ENCODE measurements around the gene ENAH. TPM values are rescaled to one million over a fixed set of nuclear protein-coding genes. Genes with fewer than 3 reads are reported as not detected.

Gene ENAH
- polyA plus RNA-seq, 2 donors: 6.7 to 6.9 TPM

DNA sequence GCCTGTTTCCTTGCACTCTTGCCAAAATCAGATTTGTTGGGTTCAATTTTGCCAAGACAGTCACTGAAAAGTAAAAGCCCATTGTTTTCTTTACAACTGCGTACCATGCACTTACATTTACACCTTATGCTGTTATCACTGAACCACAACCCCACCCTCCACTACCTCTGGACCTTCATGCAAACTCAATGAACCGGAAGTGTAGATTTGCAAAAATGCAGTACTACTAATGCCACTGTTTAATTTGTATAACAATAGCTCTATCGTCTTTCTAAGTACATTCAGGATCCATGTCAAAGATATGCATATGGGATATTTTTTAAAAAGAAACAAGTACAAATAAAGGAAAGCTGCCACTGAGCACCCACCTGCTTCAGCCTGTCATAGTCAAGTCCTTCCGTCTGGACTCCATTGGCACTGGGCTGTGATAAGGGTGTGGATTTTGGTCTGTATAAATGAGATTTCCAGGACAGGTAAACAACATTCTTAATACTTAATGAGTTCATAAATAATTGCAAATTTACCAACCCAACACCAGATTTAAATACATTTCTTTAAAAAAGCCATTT is 152.2 kb downstream of the ENAH start:
- H3K27ac ChIP-seq (ENCODE audit: low read depth in 2 of 2, low read length in 1 of 2): no peak overlapping the region
- H3K4me3 ChIP-seq (ENCODE audit: low read depth in 1 of 2, low read length in 2 of 2): no peak overlapping the region
- WGBS, 2 donors: 79 to 85% methylated on average over 4 of the region's 4 CpGs
- no peaks in the 10 kb centered on the region for H3K9me3 ChIP-seq (ENCODE audit: control insufficient read depth in 2 of 2, insufficient read depth in 1 of 2, low read depth in 1 of 2, low read length in 1 of 2)
- no peaks in the 10 kb centered on the region for H3K4me1 ChIP-seq (ENCODE audit: control insufficient read depth in 2 of 2, insufficient read depth in 2 of 2, low read length in 1 of 2)
- no peaks in the 10 kb centered on the region for H3K36me3 ChIP-seq (ENCODE audit: control insufficient read depth in 2 of 2, insufficient read depth in 2 of 2, low read length in 1 of 2)
- H3K27me3 ChIP-seq (ENCODE audit: control insufficient read depth in 1 of 2, insufficient read depth in 2 of 2, low read length in 2 of 2): no peaks in the 10 kb centered on the region

DNA sequence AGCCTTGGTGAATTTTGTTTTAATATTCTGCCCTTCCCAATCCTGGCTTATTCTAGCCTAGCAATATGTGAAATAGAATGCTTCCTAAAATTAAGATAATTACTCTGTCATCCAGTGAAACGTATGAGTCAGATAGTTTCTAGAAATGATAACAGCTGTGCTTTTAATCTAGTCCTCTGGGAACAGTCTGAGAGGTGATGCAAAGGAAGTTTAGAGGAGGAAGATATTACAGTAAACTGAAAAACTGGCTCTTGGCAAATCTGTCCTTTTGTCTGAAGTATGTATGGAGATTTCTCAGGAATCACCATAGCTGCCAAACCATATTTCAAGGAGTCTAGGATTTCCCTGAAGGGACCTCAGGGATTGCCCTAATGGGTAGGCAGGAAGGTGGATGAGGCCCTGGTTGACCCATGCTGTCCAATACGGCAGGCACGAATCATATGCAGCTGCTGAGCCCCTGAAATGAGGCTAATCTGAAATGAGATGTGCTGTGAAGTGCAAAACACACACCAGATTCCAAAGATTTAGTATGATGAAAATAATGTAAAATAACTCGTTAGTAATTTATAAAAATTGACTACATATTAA is 154.3 kb downstream of the ENAH start:
- Histone ChIP-seq H3K27ac (ENCODE audit: low read depth in 2 of 2, low read length in 1 of 2) (no peak overlapping the region), H3K4me1 (ENCODE audit: control insufficient read depth in 2 of 2, insufficient read depth in 2 of 2, low read length in 1 of 2) (no peaks in the 10 kb centered on the region), H3K36me3 (ENCODE audit: control insufficient read depth in 2 of 2, insufficient read depth in 2 of 2, low read length in 1 of 2) (no peaks in the 10 kb centered on the region), H3K9me3 (ENCODE audit: control insufficient read depth in 2 of 2, insufficient read depth in 1 of 2, low read depth in 1 of 2, low read length in 1 of 2) (no peaks in the 10 kb centered on the region), H3K4me3 (ENCODE audit: low read depth in 1 of 2, low read length in 2 of 2) (no peak overlapping the region), H3K27me3 (ENCODE audit: control insufficient read depth in 1 of 2, insufficient read depth in 2 of 2, low read length in 2 of 2) (no peaks in the 10 kb centered on the region)
- 67 to 78% methylated on average over 4 of the region's 4 CpGs for WGBS, 2 donors

DNA sequence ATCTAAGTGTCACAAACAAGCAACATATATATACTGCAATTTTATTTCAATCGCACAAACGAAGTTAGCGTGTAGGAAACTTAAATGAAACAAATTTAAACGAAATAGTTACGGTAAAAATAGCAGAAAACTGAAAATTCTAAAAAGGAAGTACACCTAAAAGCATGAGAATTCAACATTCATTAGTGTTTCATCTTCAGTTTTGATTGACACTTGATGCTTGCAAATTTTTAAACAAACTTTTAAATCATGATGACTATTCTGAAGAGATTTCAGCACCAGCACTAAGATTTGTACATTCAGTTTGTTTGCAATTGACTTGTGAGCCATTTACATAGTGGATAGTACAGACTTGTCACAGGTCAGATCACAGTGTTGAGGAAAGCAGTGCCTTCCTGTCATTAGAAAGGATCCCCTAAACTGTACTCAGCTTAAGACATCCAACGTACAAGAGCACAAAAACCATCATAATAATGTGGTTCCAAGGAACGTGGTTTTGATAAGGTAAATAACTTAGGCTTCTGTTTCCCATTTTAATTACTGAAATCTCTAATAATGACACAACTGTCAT is 158.0 kb downstream of the ENAH start:
- no peaks in the 10 kb centered on the region for H3K36me3 ChIP-seq (ENCODE audit: control insufficient read depth in 2 of 2, insufficient read depth in 2 of 2, low read length in 1 of 2)
- H3K4me1 ChIP-seq (ENCODE audit: control insufficient read depth in 2 of 2, insufficient read depth in 2 of 2, low read length in 1 of 2): no peaks in the 10 kb centered on the region
- no peak overlapping the region for H3K4me3 ChIP-seq (ENCODE audit: low read depth in 1 of 2, low read length in 2 of 2)
- no peak overlapping the region for H3K27ac ChIP-seq (ENCODE audit: low read depth in 2 of 2, low read length in 1 of 2)
- H3K27me3 ChIP-seq (ENCODE audit: control insufficient read depth in 1 of 2, insufficient read depth in 2 of 2, low read length in 2 of 2): no peaks in the 10 kb centered on the region
- 71 to 73% methylated on average over 7 of the region's 7 CpGs for WGBS, 2 donors
- no peaks in the 10 kb centered on the region for H3K9me3 ChIP-seq (ENCODE audit: control insufficient read depth in 2 of 2, insufficient read depth in 1 of 2, low read depth in 1 of 2, low read length in 1 of 2)

DNA sequence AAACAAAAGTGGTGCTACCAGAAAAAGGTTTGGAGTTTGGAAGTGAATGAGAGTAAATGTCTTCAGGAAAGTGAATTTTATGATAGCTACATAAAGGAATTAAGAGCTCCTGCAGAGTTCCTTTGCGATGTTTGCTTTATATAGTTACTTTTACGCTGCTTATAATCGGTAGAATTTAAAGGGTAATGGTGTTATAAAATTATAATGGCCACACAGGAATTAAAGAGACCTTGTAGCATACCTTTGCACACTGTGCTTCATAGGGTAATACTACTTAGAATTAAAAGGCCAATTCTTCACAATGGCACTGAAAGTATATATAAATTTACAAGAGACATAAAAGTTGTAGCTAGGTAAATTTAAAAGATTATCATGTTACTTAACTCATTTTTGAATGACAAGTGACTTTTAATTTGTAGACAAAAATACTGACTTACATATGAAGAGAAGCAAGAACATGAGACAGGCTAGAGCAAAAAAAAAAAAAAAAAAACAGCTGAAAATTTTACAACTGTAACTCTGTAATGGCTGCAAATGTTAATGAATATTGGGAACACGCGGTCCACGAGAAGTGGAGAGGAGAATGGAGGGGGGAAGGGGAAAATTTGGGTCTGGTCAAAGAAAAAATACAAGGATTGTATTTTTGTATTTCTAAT is 159.2 kb downstream of the ENAH start:
- no peak overlapping the region for H3K4me3 ChIP-seq (ENCODE audit: low read depth in 1 of 2, low read length in 2 of 2)
- H3K27ac ChIP-seq (ENCODE audit: low read depth in 2 of 2, low read length in 1 of 2): no peak overlapping the region
- no peaks in the 10 kb centered on the region for H3K36me3 ChIP-seq (ENCODE audit: control insufficient read depth in 2 of 2, insufficient read depth in 2 of 2, low read length in 1 of 2)
- no peaks in the 10 kb centered on the region for H3K27me3 ChIP-seq (ENCODE audit: control insufficient read depth in 1 of 2, insufficient read depth in 2 of 2, low read length in 2 of 2)
- H3K9me3 ChIP-seq (ENCODE audit: control insufficient read depth in 2 of 2, insufficient read depth in 1 of 2, low read depth in 1 of 2, low read length in 1 of 2): no peaks in the 10 kb centered on the region
- WGBS, 2 donors: 95 to 96% methylated on average over 6 of the region's 6 CpGs
- no peaks in the 10 kb centered on the region for H3K4me1 ChIP-seq (ENCODE audit: control insufficient read depth in 2 of 2, insufficient read depth in 2 of 2, low read length in 1 of 2)

DNA sequence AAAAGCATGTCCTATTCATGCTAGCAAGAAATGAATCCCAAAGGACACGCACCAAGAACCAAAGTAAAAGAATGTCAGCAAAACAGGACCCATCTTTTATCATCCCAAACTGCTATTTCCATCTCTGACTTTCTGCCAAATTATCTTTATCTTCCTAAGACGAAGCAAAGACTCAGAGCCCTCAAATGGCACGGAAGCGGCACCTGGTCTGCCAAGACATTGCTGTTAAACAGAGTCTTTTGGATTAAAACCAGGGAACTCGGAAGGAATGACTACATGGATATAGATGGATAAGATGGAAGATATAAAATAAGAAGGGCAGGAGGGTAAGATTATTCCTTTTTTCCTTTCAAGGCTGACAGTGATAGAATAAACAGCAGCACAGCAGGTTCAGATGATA is 164.2 kb downstream of the ENAH start:
- no peaks in the 10 kb centered on the region for H3K27me3 ChIP-seq (ENCODE audit: control insufficient read depth in 1 of 2, insufficient read depth in 2 of 2, low read length in 2 of 2)
- H3K36me3 ChIP-seq (ENCODE audit: control insufficient read depth in 2 of 2, insufficient read depth in 2 of 2, low read length in 1 of 2): no peaks in the 10 kb centered on the region
- no peaks in the 10 kb centered on the region for H3K4me1 ChIP-seq (ENCODE audit: control insufficient read depth in 2 of 2, insufficient read depth in 2 of 2, low read length in 1 of 2)
- H3K4me3 ChIP-seq (ENCODE audit: low read depth in 1 of 2, low read length in 2 of 2): no peak overlapping the region
- H3K9me3 ChIP-seq (ENCODE audit: control insufficient read depth in 2 of 2, insufficient read depth in 1 of 2, low read depth in 1 of 2, low read length in 1 of 2): no peaks in the 10 kb centered on the region
- no peak overlapping the region for H3K27ac ChIP-seq (ENCODE audit: low read depth in 2 of 2, low read length in 1 of 2)
- 68 to 69% methylated on average over 5 of the region's 5 CpGs for WGBS, 2 donors

DNA sequence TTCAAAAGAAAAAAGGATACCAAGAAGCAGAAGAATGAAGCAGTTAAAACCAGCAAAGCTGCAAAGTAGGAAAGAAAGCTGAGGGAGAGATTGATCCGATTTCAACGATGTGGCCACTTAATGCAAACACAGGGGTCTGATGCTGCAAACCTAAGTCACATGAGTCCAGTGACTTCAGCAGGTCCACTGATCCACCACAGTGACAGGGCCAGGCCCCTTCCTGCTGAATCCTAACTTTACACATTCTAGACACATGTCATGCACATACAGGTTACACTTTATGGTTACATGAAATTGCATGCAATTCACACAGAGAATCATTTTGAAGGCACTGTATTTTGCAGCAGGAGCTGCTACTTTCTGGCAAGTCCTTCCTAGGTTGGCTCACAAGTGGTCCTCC is 166.1 kb downstream of the ENAH start:
- 79 to 81% methylated on average over 2 of the region's 2 CpGs for WGBS, 2 donors
- H3K4me1 ChIP-seq (ENCODE audit: control insufficient read depth in 2 of 2, insufficient read depth in 2 of 2, low read length in 1 of 2): no peaks in the 10 kb centered on the region
- no peak overlapping the region for H3K4me3 ChIP-seq (ENCODE audit: low read depth in 1 of 2, low read length in 2 of 2)
- H3K27ac ChIP-seq (ENCODE audit: low read depth in 2 of 2, low read length in 1 of 2): no peak overlapping the region
- no peaks in the 10 kb centered on the region for H3K27me3 ChIP-seq (ENCODE audit: control insufficient read depth in 1 of 2, insufficient read depth in 2 of 2, low read length in 2 of 2)
- no peaks in the 10 kb centered on the region for H3K9me3 ChIP-seq (ENCODE audit: control insufficient read depth in 2 of 2, insufficient read depth in 1 of 2, low read depth in 1 of 2, low read length in 1 of 2)
- no peaks in the 10 kb centered on the region for H3K36me3 ChIP-seq (ENCODE audit: control insufficient read depth in 2 of 2, insufficient read depth in 2 of 2, low read length in 1 of 2)

DNA sequence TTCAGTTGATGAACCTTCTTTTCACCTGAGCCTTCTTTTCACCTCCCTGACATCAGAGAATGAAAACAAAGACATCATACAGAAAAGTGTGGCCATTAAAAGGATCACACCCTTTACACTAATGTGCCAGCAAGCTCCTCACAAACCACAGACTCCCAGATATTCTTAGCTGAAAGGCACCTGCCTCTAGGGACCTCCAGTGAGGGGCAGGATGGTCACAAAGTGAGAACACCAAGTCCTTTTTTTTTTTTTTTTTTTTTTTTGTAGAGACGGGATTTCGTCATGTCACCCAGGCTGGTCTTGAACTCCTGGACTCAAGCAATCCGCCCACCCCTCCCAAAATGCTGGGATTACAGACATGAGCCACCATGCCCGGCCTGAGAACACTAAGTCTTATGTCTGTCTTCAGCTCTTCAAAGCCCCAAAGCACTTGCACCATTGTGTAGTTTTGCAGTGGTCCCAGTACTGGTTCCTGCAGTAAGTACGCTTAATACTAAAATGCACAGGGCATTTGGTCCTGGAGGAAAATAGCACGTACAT is 166.9 kb downstream of the ENAH start:
- no peaks in the 10 kb centered on the region for H3K9me3 ChIP-seq (ENCODE audit: control insufficient read depth in 2 of 2, insufficient read depth in 1 of 2, low read depth in 1 of 2, low read length in 1 of 2)
- H3K4me3 ChIP-seq (ENCODE audit: low read depth in 1 of 2, low read length in 2 of 2): no peak overlapping the region
- H3K4me1 ChIP-seq (ENCODE audit: control insufficient read depth in 2 of 2, insufficient read depth in 2 of 2, low read length in 1 of 2): no peaks in the 10 kb centered on the region
- WGBS, 2 donors: 90 to 94% methylated on average over 6 of the region's 6 CpGs
- H3K27me3 ChIP-seq (ENCODE audit: control insufficient read depth in 1 of 2, insufficient read depth in 2 of 2, low read length in 2 of 2): no peaks in the 10 kb centered on the region
- no peaks in the 10 kb centered on the region for H3K36me3 ChIP-seq (ENCODE audit: control insufficient read depth in 2 of 2, insufficient read depth in 2 of 2, low read length in 1 of 2)
- H3K27ac ChIP-seq (ENCODE audit: low read depth in 2 of 2, low read length in 1 of 2): no peak overlapping the region

DNA sequence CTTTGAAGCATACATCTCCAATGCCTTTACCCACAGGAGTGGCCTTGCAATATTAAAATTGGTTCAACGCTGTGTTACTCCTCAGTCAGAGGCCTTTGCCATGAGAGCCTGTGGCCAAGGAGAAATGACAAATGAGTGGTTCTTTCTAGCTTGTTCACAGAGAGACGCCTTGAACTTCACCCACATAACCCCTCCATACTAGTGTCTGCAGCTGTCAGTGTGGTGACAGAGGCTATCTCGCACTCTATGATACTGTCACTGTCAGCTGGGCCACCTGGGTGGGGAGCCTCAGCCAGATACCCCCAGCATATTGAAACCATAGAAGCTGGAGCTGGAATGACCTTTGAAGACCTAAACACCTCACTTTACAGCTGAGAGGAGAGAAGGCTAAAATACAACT is 167.7 kb downstream of the ENAH start:
- Histone ChIP-seq H3K27ac (ENCODE audit: low read depth in 2 of 2, low read length in 1 of 2) (no peak overlapping the region), H3K36me3 (ENCODE audit: control insufficient read depth in 2 of 2, insufficient read depth in 2 of 2, low read length in 1 of 2) (no peaks in the 10 kb centered on the region), H3K4me1 (ENCODE audit: control insufficient read depth in 2 of 2, insufficient read depth in 2 of 2, low read length in 1 of 2) (no peaks in the 10 kb centered on the region), H3K27me3 (ENCODE audit: control insufficient read depth in 1 of 2, insufficient read depth in 2 of 2, low read length in 2 of 2) (no peaks in the 10 kb centered on the region), H3K9me3 (ENCODE audit: control insufficient read depth in 2 of 2, insufficient read depth in 1 of 2, low read depth in 1 of 2, low read length in 1 of 2) (no peaks in the 10 kb centered on the region), H3K4me3 (ENCODE audit: low read depth in 1 of 2, low read length in 2 of 2) (no peak overlapping the region)
- WGBS, 2 donors: 86 to 95% methylated on average over 3 of the region's 3 CpGs

DNA sequence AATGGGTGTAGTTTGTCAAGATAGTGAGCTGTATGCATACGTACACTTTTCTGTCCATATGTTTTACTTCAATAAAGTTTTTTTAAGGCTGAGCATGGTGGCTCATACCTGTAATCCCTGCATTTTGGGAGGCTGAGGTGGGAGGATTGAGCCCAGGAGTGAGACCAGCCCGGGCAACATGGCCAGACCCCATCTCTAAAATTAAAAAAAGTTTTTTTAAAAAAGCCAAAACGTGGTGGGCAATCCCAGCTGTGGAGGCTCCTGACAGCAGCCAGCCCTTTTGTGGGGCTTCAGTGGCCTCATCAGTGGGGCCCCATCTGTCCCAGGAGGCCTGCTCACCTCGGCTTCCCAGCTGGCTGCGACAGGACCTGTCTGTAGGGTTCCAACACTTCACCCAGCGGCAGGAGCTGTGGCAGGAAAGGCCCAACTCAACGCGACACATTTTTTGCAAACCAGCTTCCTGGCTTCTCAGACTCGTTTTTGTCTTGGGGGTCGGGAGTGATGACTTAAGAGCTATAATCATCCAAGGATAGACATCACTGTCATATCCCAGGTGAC is 168.2 kb downstream of the ENAH start:
- Histone ChIP-seq H3K36me3 (ENCODE audit: control insufficient read depth in 2 of 2, insufficient read depth in 2 of 2, low read length in 1 of 2) (no peaks in the 10 kb centered on the region), H3K4me1 (ENCODE audit: control insufficient read depth in 2 of 2, insufficient read depth in 2 of 2, low read length in 1 of 2) (no peaks in the 10 kb centered on the region), H3K9me3 (ENCODE audit: control insufficient read depth in 2 of 2, insufficient read depth in 1 of 2, low read depth in 1 of 2, low read length in 1 of 2) (no peaks in the 10 kb centered on the region), H3K4me3 (ENCODE audit: low read depth in 1 of 2, low read length in 2 of 2) (no peak overlapping the region), H3K27ac (ENCODE audit: low read depth in 2 of 2, low read length in 1 of 2) (no peak overlapping the region), H3K27me3 (ENCODE audit: control insufficient read depth in 1 of 2, insufficient read depth in 2 of 2, low read length in 2 of 2) (no peaks in the 10 kb centered on the region)
- 71 to 74% methylated on average over 10 of the region's 10 CpGs for WGBS, 2 donors

All from esophagus (tissue), 2 donors.